ENCODE results near the gene NIT1. TPM values are rescaled to one million over a fixed set of nuclear protein-coding genes. Genes with fewer than 3 reads are reported as not detected.

NIT1 gene
- total and polyA plus RNA-seq, 9 of the 15 experiments (the other 6 are each of a cell fraction or from before 2014, with no cell fraction given): 18.4 to 76.0 (median 33.7) TPM

GRCh38 chr1:161153682-161154337, 35.9 kb downstream of the NIT1 start, which contains the start of gene UFC1 (continued):
- peak; percentile 7 to 58; a peak in 2 of 4 replicates for TF ChIP-seq ZMIZ1 (IDR thresholded peaks at IDR 0.05; ENCODE audit: low read depth in 2 of 2, low read length in 2 of 2)
- peak; percentile 80 for TF ChIP-seq HCFC1 (IDR thresholded peaks at IDR 0.05; ENCODE audit: low read depth, low read length)
- TF ChIP-seq, protein P1, sequence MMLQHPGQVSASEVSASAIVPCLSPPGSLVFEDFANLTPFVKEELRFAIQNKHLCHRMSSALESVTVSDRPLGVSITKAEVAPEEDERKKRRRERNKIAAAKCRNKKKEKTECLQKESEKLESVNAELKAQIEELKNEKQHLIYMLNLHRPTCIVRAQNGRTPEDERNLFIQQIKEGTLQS (IDR thresholded peaks at IDR 0.05): no peak; the same call in 1 of the 2 replicates
- TF ChIP-seq, protein P1 (CRISPR knock-in tag; conservative IDR thresholded peaks at IDR 0.05): peak; percentile 73; the same call in 1 of the 2 replicates
- no peak for TF ChIP-seq ZNF583 (CRISPR knock-in tag; IDR thresholded peaks at IDR 0.05)

Data from K562 (cell line).